HEK293 (cell line): ENCODE data around the gene KLF16.

Experiments used
- EGR2 ChIP-seq: fragments of 450-650 bp; formaldehyde crosslinking; IDR thresholded peaks from 2 replicates; pipeline ENCODE4 v1.5.1; 2016; ENCODE audit warnings: low read depth, missing biosample characterization, missing genetic modification characterization
- GLIS2 ChIP-seq: fragments of 450-650 bp; formaldehyde crosslinking; IDR thresholded peaks from 2 replicates; pipeline ENCODE4 v1.5.1; 2016; ENCODE audit warnings: missing biosample characterization, missing genetic modification characterization
- PRDM1 ChIP-seq: fragments of 450-650 bp; formaldehyde crosslinking; IDR thresholded peaks from 2 replicates; pipeline ENCODE4; 2016; ENCODE audit warnings: missing biosample characterization, missing genetic modification characterization
- SP7 ChIP-seq: fragments of 450-650 bp; formaldehyde crosslinking; IDR thresholded peaks from 2 replicates; pipeline ENCODE4 v1.5.1; 2016; ENCODE audit warnings: missing biosample characterization, missing genetic modification characterization
- YY1 ChIP-seq: fragments of 450-650 bp; formaldehyde crosslinking; IDR thresholded peaks from 2 replicates; pipeline ENCODE4 v1.5.1; 2018; ENCODE audit warnings: missing biosample characterization, missing genetic modification characterization
- ZFHX2 ChIP-seq: fragments of 450-650 bp; formaldehyde crosslinking; conservative IDR thresholded peaks from 2 replicates; pipeline ENCODE4 v1.5.1; 2016; ENCODE audit warnings: missing biosample characterization, missing genetic modification characterization
- ZNF114 ChIP-seq: fragments of 450-650 bp; formaldehyde crosslinking; IDR thresholded peaks from 2 replicates; pipeline ENCODE4 v1.5.0; 2017; ENCODE audit warnings: missing biosample characterization, missing genetic modification characterization
- ZNF140 ChIP-seq: fragments of 450-650 bp; formaldehyde crosslinking; IDR thresholded peaks from 2 replicates; pipeline ENCODE4 v1.5.1; 2016; ENCODE audit warnings: missing biosample characterization, missing genetic modification characterization
- ZNF175 ChIP-seq: fragments of 450-650 bp; formaldehyde crosslinking; IDR thresholded peaks from 2 replicates; pipeline ENCODE4 v1.5.1; 2016; ENCODE audit warnings: missing biosample characterization, missing genetic modification characterization
- ZNF266 ChIP-seq: fragments of 450-650 bp; formaldehyde crosslinking; IDR thresholded peaks from 2 replicates; pipeline ENCODE4 v1.5.1; 2016; ENCODE audit warnings: missing biosample characterization, missing genetic modification characterization, low read depth
- ZNF341 ChIP-seq: fragments of 450-650 bp; formaldehyde crosslinking; IDR thresholded peaks from 2 replicates; pipeline ENCODE4; 2016; ENCODE audit warnings: low read depth, missing biosample characterization, missing genetic modification characterization
- ZNF530 ChIP-seq: fragments of 450-650 bp; formaldehyde crosslinking; IDR thresholded peaks from 2 replicates; pipeline ENCODE4 v1.5.1; 2016; ENCODE audit warnings: low read depth, missing biosample characterization, missing genetic modification characterization
- ZNF560 ChIP-seq: fragments of 450-650 bp; formaldehyde crosslinking; IDR thresholded peaks from 2 replicates; pipeline ENCODE4 v1.5.1; 2017; ENCODE audit warnings: missing biosample characterization, missing genetic modification characterization, borderline replicate concordance
- ZNF610 ChIP-seq: fragments of 450-650 bp; formaldehyde crosslinking; IDR thresholded peaks from 2 replicates; pipeline ENCODE4 v1.5.1; 2016; ENCODE audit warnings: missing biosample characterization, missing genetic modification characterization, borderline replicate concordance
- ZNF76 ChIP-seq: fragments of 450-650 bp; formaldehyde crosslinking; IDR thresholded peaks from 2 replicates; pipeline ENCODE4; 2016; ENCODE audit warnings: low read depth, missing biosample characterization, missing genetic modification characterization, borderline replicate concordance
- ZNF785 ChIP-seq: fragments of 450-650 bp; formaldehyde crosslinking; IDR thresholded peaks from 2 replicates; pipeline ENCODE4 v1.5.1; 2016; ENCODE audit warnings: missing biosample characterization, missing genetic modification characterization
- ZXDB ChIP-seq: fragments of 450-650 bp; formaldehyde crosslinking; IDR thresholded peaks from 2 replicates; pipeline ENCODE4 v1.5.1; 2016; ENCODE audit warnings: missing biosample characterization, missing genetic modification characterization
- TF ChIP-seq, protein P1 (sequence below): fragments of 450-650 bp; IDR thresholded peaks from 2 replicates; pipeline ENCODE4 v1.5.1; 2018; ENCODE audit warnings: missing biosample characterization, mild to moderate bottlenecking, missing genetic modification characterization
- TF ChIP-seq, protein P2 (sequence below): fragments of 450-650 bp; formaldehyde crosslinking; IDR thresholded peaks from 2 replicates; pipeline ENCODE4 v1.5.1; 2016; ENCODE audit warnings: missing biosample characterization, missing genetic modification characterization
- TF ChIP-seq, protein P3 (sequence below): fragments of 450-650 bp; IDR thresholded peaks from 2 replicates; pipeline ENCODE4 v1.5.1; 2018; ENCODE audit warnings: missing biosample characterization, missing genetic modification characterization
- TF ChIP-seq, protein P4 (sequence below): fragments of 450-650 bp; formaldehyde crosslinking; IDR thresholded peaks from 2 replicates; pipeline ENCODE4 v1.5.1; 2016; ENCODE audit warnings: missing biosample characterization, missing genetic modification characterization
- TF ChIP-seq, protein P5 (sequence below): fragments of 450-650 bp; formaldehyde crosslinking; optimal IDR thresholded peaks from 2 replicates; pipeline ENCODE3; 2016; ENCODE audit warnings: missing biosample characterization, mild to moderate bottlenecking, missing genetic modification characterization

KLF16 gene

DNA sequence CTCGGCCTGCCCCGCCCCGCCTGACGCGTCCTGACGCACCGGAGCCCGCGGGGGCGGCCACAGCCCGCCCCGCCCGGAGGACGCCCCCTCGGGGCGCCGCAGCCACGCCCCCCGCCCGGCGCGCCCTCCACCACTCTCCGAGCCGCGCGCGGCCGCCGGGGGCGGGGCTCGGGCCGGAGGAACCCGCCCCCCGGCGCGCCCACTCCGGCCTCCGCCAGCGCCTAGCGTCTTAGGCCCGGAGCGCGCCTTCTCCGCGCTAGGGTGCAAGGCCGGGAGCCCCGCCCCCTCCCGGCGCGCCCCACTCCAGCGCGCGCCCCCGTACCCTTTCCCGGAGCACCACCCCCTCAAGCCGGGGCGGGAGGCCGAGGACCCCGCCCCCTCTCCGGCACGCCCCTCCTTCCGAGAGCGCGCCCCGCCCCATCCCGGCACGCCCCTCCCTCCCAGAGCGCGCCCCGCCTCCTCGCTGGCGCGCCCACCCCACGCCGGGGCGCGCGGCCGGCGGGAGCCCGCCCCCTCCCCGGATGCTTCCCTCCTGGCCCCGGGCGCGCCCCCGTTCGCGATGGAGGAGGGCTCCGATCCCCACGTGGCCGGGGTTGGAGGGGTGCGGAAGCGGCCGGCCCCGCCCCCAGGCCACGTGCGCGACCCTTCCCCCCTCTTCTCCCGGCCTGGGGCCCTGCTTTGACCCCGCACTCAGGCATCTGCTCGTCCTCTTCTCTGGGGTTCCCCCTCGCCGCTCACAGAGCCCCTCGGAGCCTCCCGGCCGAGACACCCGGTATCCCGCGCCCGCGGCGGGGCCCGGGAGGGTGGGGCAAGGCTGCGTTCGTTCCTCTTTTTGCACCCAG, 480 bp upstream of the KLF16 start (continued):
- TF ChIP-seq EGR2 (tag by site-specific recombination): 0 out of 2 replicates have a peak, but pooled peaks have one; percentile 22
- peak; percentile 71 for TF ChIP-seq GLIS2 (tag by site-specific recombination)
- no peak for TF ChIP-seq ZNF341 (tag by site-specific recombination)
- TF ChIP-seq, protein P1, sequence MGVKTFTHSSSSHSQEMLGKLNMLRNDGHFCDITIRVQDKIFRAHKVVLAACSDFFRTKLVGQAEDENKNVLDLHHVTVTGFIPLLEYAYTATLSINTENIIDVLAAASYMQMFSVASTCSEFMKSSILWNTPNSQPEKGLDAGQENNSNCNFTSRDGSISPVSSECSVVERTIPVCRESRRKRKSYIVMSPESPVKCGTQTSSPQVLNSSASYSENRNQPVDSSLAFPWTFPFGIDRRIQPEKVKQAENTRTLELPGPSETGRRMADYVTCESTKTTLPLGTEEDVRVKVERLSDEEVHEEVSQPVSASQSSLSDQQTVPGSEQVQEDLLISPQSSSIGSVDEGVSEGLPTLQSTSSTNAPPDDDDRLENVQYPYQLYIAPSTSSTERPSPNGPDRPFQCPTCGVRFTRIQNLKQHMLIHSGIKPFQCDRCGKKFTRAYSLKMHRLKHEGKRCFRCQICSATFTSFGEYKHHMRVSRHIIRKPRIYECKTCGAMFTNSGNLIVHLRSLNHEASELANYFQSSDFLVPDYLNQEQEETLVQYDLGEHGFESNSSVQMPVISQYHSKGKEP: no peak
- TF ChIP-seq ZNF530: no peak
- TF ChIP-seq ZNF785 (tag by site-specific recombination): no peak
- no peak for TF ChIP-seq PRDM1 (tag by site-specific recombination)
- TF ChIP-seq, protein P2, sequence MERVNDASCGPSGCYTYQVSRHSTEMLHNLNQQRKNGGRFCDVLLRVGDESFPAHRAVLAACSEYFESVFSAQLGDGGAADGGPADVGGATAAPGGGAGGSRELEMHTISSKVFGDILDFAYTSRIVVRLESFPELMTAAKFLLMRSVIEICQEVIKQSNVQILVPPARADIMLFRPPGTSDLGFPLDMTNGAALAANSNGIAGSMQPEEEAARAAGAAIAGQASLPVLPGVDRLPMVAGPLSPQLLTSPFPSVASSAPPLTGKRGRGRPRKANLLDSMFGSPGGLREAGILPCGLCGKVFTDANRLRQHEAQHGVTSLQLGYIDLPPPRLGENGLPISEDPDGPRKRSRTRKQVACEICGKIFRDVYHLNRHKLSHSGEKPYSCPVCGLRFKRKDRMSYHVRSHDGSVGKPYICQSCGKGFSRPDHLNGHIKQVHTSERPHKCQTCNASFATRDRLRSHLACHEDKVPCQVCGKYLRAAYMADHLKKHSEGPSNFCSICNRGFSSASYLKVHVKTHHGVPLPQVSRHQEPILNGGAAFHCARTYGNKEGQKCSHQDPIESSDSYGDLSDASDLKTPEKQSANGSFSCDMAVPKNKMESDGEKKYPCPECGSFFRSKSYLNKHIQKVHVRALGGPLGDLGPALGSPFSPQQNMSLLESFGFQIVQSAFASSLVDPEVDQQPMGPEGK: peak; percentile 95
- peak; percentile 21; the same call in 1 of the 2 replicates for TF ChIP-seq ZNF76 (tag by site-specific recombination)
- TF ChIP-seq, protein P3, sequence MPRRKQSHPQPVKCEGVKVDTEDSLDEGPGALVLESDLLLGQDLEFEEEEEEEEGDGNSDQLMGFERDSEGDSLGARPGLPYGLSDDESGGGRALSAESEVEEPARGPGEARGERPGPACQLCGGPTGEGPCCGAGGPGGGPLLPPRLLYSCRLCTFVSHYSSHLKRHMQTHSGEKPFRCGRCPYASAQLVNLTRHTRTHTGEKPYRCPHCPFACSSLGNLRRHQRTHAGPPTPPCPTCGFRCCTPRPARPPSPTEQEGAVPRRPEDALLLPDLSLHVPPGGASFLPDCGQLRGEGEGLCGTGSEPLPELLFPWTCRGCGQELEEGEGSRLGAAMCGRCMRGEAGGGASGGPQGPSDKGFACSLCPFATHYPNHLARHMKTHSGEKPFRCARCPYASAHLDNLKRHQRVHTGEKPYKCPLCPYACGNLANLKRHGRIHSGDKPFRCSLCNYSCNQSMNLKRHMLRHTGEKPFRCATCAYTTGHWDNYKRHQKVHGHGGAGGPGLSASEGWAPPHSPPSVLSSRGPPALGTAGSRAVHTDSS: no peak
- TF ChIP-seq ZNF114 (tag by site-specific recombination): no peak
- TF ChIP-seq ZFHX2 (tag by site-specific recombination): peak; percentile 59
- TF ChIP-seq ZNF266 (tag by site-specific recombination): no peak
- TF ChIP-seq ZXDB: peak; percentile 65; the same call in 1 of the 2 replicates
- TF ChIP-seq ZNF175 (tag by site-specific recombination): no peak
- TF ChIP-seq SP7 (tag by site-specific recombination): peak; percentile 80
- no peak for TF ChIP-seq ZNF610 (tag by site-specific recombination)
- TF ChIP-seq ZNF560 (tag by site-specific recombination): no peak
- TF ChIP-seq, protein P4, sequence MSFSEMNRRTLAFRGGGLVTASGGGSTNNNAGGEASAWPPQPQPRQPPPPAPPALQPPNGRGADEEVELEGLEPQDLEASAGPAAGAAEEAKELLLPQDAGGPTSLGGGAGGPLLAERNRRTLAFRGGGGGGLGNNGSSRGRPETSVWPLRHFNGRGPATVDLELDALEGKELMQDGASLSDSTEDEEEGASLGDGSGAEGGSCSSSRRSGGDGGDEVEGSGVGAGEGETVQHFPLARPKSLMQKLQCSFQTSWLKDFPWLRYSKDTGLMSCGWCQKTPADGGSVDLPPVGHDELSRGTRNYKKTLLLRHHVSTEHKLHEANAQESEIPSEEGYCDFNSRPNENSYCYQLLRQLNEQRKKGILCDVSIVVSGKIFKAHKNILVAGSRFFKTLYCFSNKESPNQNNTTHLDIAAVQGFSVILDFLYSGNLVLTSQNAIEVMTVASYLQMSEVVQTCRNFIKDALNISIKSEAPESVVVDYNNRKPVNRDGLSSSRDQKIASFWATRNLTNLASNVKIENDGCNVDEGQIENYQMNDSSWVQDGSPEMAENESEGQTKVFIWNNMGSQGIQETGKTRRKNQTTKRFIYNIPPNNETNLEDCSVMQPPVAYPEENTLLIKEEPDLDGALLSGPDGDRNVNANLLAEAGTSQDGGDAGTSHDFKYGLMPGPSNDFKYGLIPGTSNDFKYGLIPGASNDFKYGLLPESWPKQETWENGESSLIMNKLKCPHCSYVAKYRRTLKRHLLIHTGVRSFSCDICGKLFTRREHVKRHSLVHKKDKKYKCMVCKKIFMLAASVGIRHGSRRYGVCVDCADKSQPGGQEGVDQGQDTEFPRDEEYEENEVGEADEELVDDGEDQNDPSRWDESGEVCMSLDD (tag by site-specific recombination): peak; percentile 98
- TF ChIP-seq, protein P5, sequence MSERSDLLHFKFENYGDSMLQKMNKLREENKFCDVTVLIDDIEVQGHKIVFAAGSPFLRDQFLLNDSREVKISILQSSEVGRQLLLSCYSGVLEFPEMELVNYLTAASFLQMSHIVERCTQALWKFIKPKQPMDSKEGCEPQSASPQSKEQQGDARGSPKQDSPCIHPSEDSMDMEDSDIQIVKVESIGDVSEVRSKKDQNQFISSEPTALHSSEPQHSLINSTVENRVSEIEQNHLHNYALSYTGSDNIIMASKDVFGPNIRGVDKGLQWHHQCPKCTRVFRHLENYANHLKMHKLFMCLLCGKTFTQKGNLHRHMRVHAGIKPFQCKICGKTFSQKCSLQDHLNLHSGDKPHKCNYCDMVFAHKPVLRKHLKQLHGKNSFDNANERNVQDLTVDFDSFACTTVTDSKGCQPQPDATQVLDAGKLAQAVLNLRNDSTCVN: peak; percentile 86
- no peak for TF ChIP-seq ZNF140
- TF ChIP-seq YY1 (tag by site-specific recombination): peak; percentile 26; the same call in 1 of the 2 replicates
